ENCODE data around the gene CDKAL1. TPM values are rescaled to one million over a fixed set of nuclear protein-coding genes. Genes with fewer than 3 reads are reported as not detected.

Gene CDKAL1
- total RNA-seq, 1 donor from 2014 or later: 39.6 TPM

DNA sequence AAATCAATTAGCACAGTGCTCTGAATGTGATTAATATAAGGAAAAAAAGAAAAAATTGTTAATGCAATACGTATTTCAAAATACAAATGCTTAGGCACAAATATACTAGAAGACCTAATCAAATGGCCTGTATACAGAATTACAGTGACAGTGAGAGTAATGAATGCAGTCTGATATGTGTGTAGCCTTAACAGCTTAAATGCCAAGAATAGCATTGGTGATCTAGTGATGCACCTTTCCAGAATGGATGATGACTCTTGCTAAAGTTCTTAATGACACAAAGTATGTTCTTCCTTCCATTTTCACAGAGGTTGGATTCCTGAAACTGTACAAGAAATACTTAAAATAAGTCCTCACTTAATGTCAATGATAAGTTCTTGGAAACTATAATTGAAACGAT, 131.0 kb downstream of the CDKAL1 start:
- H3K4me3 Mint-ChIP-seq: no peak overlapping the region
- Histone ChIP-seq H3K27me3 (no peaks in the 10 kb centered on the region), H4K20me1 (ENCODE audit: low read depth) (no peaks in the 10 kb centered on the region), H3K4me3 (no peak overlapping the region), H2AFZ (replicated peaks) (no peak overlapping the region), H3K4me1 (peaks cover 14% of the 10 kb centered on the region), H3F3A (ENCODE audit: low read depth) (no peaks in the 10 kb centered on the region), H3K79me2 (ENCODE audit: low read depth) (peaks cover 13% of the 10 kb centered on the region), H3K36me3 (no peaks in the 10 kb centered on the region), H3K4me2 (no peak overlapping the region), H3K9ac (no peak overlapping the region), H3K9me3 (ENCODE audit: low read depth) (no peaks in the 10 kb centered on the region), H3K27ac (no peak overlapping the region)
- no peak for DNase-seq (ENCODE audit: low spot score)
- no peak for TF ChIP-seq EZH2phosphoT487 (IDR thresholded peaks at IDR 0.05)
- no peak for TF ChIP-seq EZH2 (IDR thresholded peaks at IDR 0.05)
- TF ChIP-seq, protein P1, sequence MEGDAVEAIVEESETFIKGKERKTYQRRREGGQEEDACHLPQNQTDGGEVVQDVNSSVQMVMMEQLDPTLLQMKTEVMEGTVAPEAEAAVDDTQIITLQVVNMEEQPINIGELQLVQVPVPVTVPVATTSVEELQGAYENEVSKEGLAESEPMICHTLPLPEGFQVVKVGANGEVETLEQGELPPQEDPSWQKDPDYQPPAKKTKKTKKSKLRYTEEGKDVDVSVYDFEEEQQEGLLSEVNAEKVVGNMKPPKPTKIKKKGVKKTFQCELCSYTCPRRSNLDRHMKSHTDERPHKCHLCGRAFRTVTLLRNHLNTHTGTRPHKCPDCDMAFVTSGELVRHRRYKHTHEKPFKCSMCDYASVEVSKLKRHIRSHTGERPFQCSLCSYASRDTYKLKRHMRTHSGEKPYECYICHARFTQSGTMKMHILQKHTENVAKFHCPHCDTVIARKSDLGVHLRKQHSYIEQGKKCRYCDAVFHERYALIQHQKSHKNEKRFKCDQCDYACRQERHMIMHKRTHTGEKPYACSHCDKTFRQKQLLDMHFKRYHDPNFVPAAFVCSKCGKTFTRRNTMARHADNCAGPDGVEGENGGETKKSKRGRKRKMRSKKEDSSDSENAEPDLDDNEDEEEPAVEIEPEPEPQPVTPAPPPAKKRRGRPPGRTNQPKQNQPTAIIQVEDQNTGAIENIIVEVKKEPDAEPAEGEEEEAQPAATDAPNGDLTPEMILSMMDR (IDR thresholded peaks at IDR 0.05): no peak
- no peaks in the 10 kb centered on the region for H3K9me3 Mint-ChIP-seq
- peaks cover 10% of the 10 kb centered on the region for H3K4me1 Mint-ChIP-seq
- no peaks in the 10 kb centered on the region for H3K27me3 Mint-ChIP-seq (ENCODE audit: insufficient read depth, low read depth)
- no peak overlapping the region for H3K27ac Mint-ChIP-seq
- H3K36me3 Mint-ChIP-seq: no peaks in the 10 kb centered on the region

GRCh38 chr6:20669571-20670314, 135.5 kb downstream of the CDKAL1 start:
- H4K20me1 ChIP-seq (ENCODE audit: low read depth): no peaks in the 10 kb centered on the region
- peaks cover 5% of the 10 kb centered on the region for H3K9me3 Mint-ChIP-seq

DNA sequence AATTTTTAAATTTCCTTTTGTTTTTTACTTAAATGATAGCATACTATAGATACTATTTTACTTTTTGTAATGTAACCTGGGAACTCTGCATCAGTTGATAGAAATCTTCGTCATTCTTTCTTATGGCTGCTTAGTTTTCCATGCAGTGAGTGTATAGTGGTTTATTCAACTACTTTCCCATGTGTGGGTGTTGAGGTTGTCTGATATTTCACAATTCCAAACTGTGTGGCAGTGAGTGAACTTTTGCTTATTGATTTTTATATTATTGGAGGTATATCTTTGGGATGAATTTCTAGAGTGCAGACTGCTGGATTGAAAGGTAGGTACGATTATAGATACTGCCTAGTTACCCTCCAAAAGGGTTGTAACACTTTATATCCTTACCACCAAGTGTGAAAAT, 136.5 kb downstream of the CDKAL1 start:
- Histone ChIP-seq H3K79me2 (ENCODE audit: low read depth) (no peaks in the 10 kb centered on the region), H3K9ac (no peak overlapping the region), H3K27ac (no peak overlapping the region), H3K4me1 (no peaks in the 10 kb centered on the region), H3K36me3 (no peaks in the 10 kb centered on the region), H4K20me1 (ENCODE audit: low read depth) (no peaks in the 10 kb centered on the region), H3K4me3 (no peak overlapping the region), H3K27me3 (no peaks in the 10 kb centered on the region), H3K9me3 (ENCODE audit: low read depth) (no peaks in the 10 kb centered on the region), H3K4me2 (no peak overlapping the region), H2AFZ (replicated peaks) (no peak overlapping the region), H3F3A (ENCODE audit: low read depth) (no peaks in the 10 kb centered on the region)
- Mint-ChIP-seq H3K27me3 (ENCODE audit: insufficient read depth, low read depth) (no peaks in the 10 kb centered on the region), H3K9me3 (peaks cover 5% of the 10 kb centered on the region), H3K4me3 (no peak overlapping the region), H3K36me3 (peaks cover 9% of the 10 kb centered on the region), H3K27ac (no peak overlapping the region), H3K4me1 (no peaks in the 10 kb centered on the region)
- no peak for DNase-seq (ENCODE audit: low spot score)
- TF ChIP-seq, protein P1 (IDR thresholded peaks at IDR 0.05): no peak
- TF ChIP-seq EZH2phosphoT487 (IDR thresholded peaks at IDR 0.05) (no peak), EZH2 (IDR thresholded peaks at IDR 0.05) (no peak)

More at GRCh38 chr6:20669571-20670314, 135.5 kb downstream of the CDKAL1 start:
- TF ChIP-seq, protein P1 (IDR thresholded peaks at IDR 0.05): no peak
- TF ChIP-seq EZH2 (IDR thresholded peaks at IDR 0.05) (no peak), EZH2phosphoT487 (IDR thresholded peaks at IDR 0.05) (no peak)
- H2AFZ ChIP-seq (replicated peaks): no peak overlapping the region
- Mint-ChIP-seq H3K27ac (no peak overlapping the region), H3K4me3 (no peak overlapping the region), H3K27me3 (ENCODE audit: insufficient read depth, low read depth) (no peaks in the 10 kb centered on the region), H3K4me1 (no peaks in the 10 kb centered on the region), H3K36me3 (peaks cover 9% of the 10 kb centered on the region)
- no peak overlapping the region for H3K27ac ChIP-seq
- H3K79me2 ChIP-seq (ENCODE audit: low read depth): no peaks in the 10 kb centered on the region
- no peak overlapping the region for H3K9ac ChIP-seq
- no peaks in the 10 kb centered on the region for H3K27me3 ChIP-seq
- no peaks in the 10 kb centered on the region for H3K36me3 ChIP-seq
- no peak overlapping the region for H3K4me2 ChIP-seq
- no peaks in the 10 kb centered on the region for H3K4me1 ChIP-seq
- no peak overlapping the region for H3K4me3 ChIP-seq
- no peak for DNase-seq (ENCODE audit: low spot score)
- H3F3A ChIP-seq (ENCODE audit: low read depth): no peaks in the 10 kb centered on the region
- H3K9me3 ChIP-seq (ENCODE audit: low read depth): no peaks in the 10 kb centered on the region

Measured in neural progenitor cell (in vitro differentiated cells).